NB4 (cell line): ENCODE measurements around the gene RYR2.
A peak's percentile ranks its signal among the peaks of the same experiment; 100 is the strongest.

ENCODE experiments used
- DNase-seq: peaks from one replicate; pipeline ENCODE4 v3.0.0; 2010; ENCODE audit warnings: low read depth
- H3K4me3 ChIP-seq: one replicate; pipeline ENCODE4 v1.5.1; 2011; ENCODE audit warnings: mild to moderate bottlenecking, low read depth, low read length, moderate library complexity
- MAX ChIP-seq: IDR thresholded peaks from 2 replicates; pipeline ENCODE4 v1.6.1; 2011; ENCODE audit warnings: low read depth, low read length
- MYC ChIP-seq: IDR thresholded peaks from 2 replicates; pipeline ENCODE4 v1.6.1; 2011; ENCODE audit warnings: low read depth, low read length
- POLR2A ChIP-seq: IDR thresholded peaks from 2 replicates; pipeline ENCODE4 v1.6.1; 2011; ENCODE audit warnings: mild to moderate bottlenecking; ENCODE audit not compliant: insufficient read length; ENCODE audit errors: extremely low read depth
- TF ChIP-seq, protein P1 (sequence below): IDR thresholded peaks from one replicate; pipeline ENCODE4 v1.5.1; 2012; ENCODE audit warnings: low read depth, low read length

Gene RYR2

GRCh38 chr1:237199026-237199425 lies 157.0 kb downstream of the RYR2 start:
- no peak overlapping the region for H3K4me3 ChIP-seq
- no peak for DNase-seq
- TF ChIP-seq POLR2A (no peak), MAX (no peak), MYC (no peak)
- TF ChIP-seq, protein P1, sequence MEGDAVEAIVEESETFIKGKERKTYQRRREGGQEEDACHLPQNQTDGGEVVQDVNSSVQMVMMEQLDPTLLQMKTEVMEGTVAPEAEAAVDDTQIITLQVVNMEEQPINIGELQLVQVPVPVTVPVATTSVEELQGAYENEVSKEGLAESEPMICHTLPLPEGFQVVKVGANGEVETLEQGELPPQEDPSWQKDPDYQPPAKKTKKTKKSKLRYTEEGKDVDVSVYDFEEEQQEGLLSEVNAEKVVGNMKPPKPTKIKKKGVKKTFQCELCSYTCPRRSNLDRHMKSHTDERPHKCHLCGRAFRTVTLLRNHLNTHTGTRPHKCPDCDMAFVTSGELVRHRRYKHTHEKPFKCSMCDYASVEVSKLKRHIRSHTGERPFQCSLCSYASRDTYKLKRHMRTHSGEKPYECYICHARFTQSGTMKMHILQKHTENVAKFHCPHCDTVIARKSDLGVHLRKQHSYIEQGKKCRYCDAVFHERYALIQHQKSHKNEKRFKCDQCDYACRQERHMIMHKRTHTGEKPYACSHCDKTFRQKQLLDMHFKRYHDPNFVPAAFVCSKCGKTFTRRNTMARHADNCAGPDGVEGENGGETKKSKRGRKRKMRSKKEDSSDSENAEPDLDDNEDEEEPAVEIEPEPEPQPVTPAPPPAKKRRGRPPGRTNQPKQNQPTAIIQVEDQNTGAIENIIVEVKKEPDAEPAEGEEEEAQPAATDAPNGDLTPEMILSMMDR, result no peak

DNA sequence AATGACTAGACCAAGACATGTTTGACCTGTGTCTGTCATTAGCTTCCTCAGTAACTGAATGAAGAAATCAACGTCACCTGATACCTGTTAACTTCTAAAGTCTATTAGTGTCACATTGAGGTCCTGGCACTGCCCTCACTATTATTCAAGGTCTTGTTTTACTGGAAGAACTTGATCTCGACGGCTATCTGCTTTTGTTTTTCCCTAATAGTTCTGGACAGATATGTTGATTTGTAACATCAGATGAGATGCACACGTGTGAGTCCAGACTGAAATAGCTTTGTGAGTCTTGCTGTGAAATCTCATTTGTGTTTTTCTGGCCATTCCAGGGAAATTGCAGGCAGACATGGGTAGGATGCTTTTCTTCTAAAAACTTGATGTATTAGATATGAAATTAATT lies 159.2 kb downstream of the RYR2 start:
- DNase-seq, result no peak
- TF ChIP-seq MYC (no peak), MAX (no peak), POLR2A (no peak)
- TF ChIP-seq, protein P1, result no peak
- no peak overlapping the region for H3K4me3 ChIP-seq

- H3K4me3 ChIP-seq, result no peak overlapping the region
- no peak for DNase-seq
- TF ChIP-seq, protein P1, result no peak
- no peak for TF ChIP-seq MAX
- no peak for TF ChIP-seq MYC
- no peak for TF ChIP-seq POLR2A
These were observed 162.9 kb downstream of the RYR2 start for GRCh38 chr1:237204841-237205240.

DNA sequence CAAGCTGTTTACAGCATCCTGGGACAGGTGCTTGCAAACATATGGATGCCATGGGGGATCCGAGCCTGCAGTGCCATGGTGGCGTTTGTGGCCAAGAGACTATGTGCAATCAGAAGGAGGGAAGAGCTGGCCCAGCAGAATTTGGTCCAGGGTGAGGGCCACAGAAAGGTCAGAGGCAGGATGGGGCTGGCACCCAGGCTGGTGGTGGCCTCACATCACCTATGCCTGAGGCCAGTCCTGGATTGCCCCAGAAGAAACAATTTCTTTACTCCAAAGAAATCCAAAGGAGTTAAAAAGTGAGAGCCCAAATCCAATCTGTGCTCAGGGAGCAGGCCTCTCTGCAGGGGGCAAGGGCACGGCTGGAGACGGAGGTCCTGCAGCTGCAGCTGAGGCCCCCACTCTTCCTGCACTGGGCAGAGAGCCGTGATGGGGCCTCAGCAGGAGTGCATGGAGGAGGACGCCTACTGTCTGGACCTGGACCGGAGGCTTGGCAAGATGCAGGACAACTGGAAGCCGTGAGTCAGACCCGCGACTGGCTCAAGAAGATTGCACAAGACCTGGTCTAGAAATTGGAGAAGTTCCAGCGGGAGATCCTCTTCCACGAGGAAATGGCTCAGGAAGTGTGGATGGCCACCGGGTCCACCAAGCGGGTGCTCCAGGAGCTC lies 163.5 kb downstream of the RYR2 start:
- peak; percentile 23 for DNase-seq
- TF ChIP-seq POLR2A, result no peak
- no peak for TF ChIP-seq MYC
- TF ChIP-seq, protein P1, result no peak
- TF ChIP-seq MAX, result no peak
- no peak overlapping the region for H3K4me3 ChIP-seq

GRCh38 chr1:237206065-237206414 lies 164.1 kb downstream of the RYR2 start:
- DNase-seq, result no peak
- TF ChIP-seq, protein P1, result no peak
- TF ChIP-seq POLR2A (no peak), MAX (no peak), MYC (no peak)
- no peak overlapping the region for H3K4me3 ChIP-seq
